GM12878 (cell line): ENCODE measurements around the gene RAN. TPM values are rescaled to one million over a fixed set of nuclear protein-coding genes. Genes with fewer than 3 reads are reported as not detected.
"Not testable (repeated sequence)": the region's sequence is repeated elsewhere in the genome, so short reads cannot be mapped to it uniquely, and the experiment has no call there.

ENCODE experiments used
- ATAC-seq: fragments of 200-7000 bp; cut with Tn5 transposase; 3 replicates; pipeline ENCODE4 v1.9.1; 2020; ENCODE audit warnings: mild to moderate bottlenecking, moderate library complexity
- BruUV-seq: library from RNA; stranded (reverse); fragments of 400-500 nt; replicated peaks from 2 replicates; lab custom pipeline; 2021; lab: Mats Ljungman, UMichigan
- CTCF ChIA-PET: fragments of 300-600 bp; sonication (Branson Sonifier 250); formaldehyde crosslinking; extraction: SDS; loops from one replicate; lab custom pipeline; 2021; ENCODE audit warnings: inconsistent platforms; lab: Yijun Ruan, JAX
- POLR2A ChIA-PET: fragments of 350-600 bp; formaldehyde crosslinking; extraction: SDS; loops from one replicate; lab custom pipeline; 2021; ENCODE audit warnings: inconsistent platforms; lab: Charles Lee
- RAD21 ChIA-PET: fragments of 300-600 bp; sonication (Branson Sonifier 250); formaldehyde crosslinking; loops from one replicate; lab custom pipeline; 2023; ENCODE audit warnings: antibody characterized with exemption; ENCODE audit not compliant: unreplicated experiment; lab: Charles Lee
- SMC1A ChIA-PET: fragments of 300-600 bp; sonication (Branson Sonifier 250); formaldehyde crosslinking; loops from one replicate; lab custom pipeline; 2023; ENCODE audit not compliant: unreplicated experiment, uncharacterized antibody; lab: Charles Lee
- DNase-seq: peaks from one replicate; pipeline ENCODE4 v3.0.0-alpha.2; 2011; ENCODE audit warnings: low read depth, low spot score
- FAIRE-seq: peaks from 3 replicates; lab custom pipeline; 2011; peaks lifted over from hg19 to GRCh38; lab: Jason Lieb, UNC
- H2AFZ ChIP-seq: 2 replicates; pipeline ENCODE4 v1.6.0; 2011; ENCODE audit warnings: low read depth, low read length, control low read depth; ENCODE audit not compliant: control insufficient read depth
- H3K27ac ChIP-seq: 2 replicates; pipeline ENCODE4 v1.5.1; 2011; ENCODE audit warnings: control low read depth; ENCODE audit not compliant: control insufficient read depth, insufficient read depth
- H3K27me3 ChIP-seq, 2 experiments: replicated peaks in 1 of 2; 2 replicates each; pipeline versions ENCODE4 v1.6.0 to v1.6.1; 2011; ENCODE audit warnings: low read length in 1 of 2; ENCODE audit not compliant: control insufficient read depth in 2 of 2, insufficient read depth in 2 of 2
- H3K36me3 ChIP-seq, 2 experiments: 2 replicates each; pipeline ENCODE4 v1.5.1; 2011; ENCODE audit warnings: low read length in 1 of 2; ENCODE audit not compliant: control insufficient read depth in 2 of 2, insufficient read depth in 2 of 2
- H3K4me1 ChIP-seq: 2 replicates; pipeline ENCODE4 v1.6.1; 2011; ENCODE audit warnings: mild to moderate bottlenecking, low read length, moderate library complexity, mixed read lengths; ENCODE audit not compliant: control insufficient read depth, insufficient read depth
- H3K4me2 ChIP-seq: 2 replicates; pipeline ENCODE4 v1.6.0; 2011; ENCODE audit warnings: control low read depth; ENCODE audit not compliant: control insufficient read depth, insufficient read depth
- H3K4me3 ChIP-seq: fragments of 200-600 bp; sonication (generic); 2 replicates; pipeline ENCODE4 v1.5.1; 2016
- H3K79me2 ChIP-seq: 2 replicates; pipeline ENCODE4 v1.6.0; 2011; ENCODE audit warnings: low read length; ENCODE audit not compliant: control insufficient read depth, insufficient read depth
- H3K9ac ChIP-seq: 2 replicates; pipeline ENCODE4 v1.8.0; 2011; ENCODE audit warnings: low read length, control low read depth, mixed read lengths; ENCODE audit not compliant: control insufficient read depth, insufficient read depth
- H3K9me3 ChIP-seq: replicated peaks from 3 replicates; pipeline ENCODE4 v1.5.1; 2011; ENCODE audit warnings: mild to moderate bottlenecking, low read length; ENCODE audit not compliant: control insufficient read depth, insufficient read depth
- H4K20me1 ChIP-seq: 2 replicates; pipeline ENCODE4 v1.6.0; 2011; ENCODE audit not compliant: control insufficient read depth, insufficient read depth
- CREM ChIP-seq: IDR thresholded peaks from 2 replicates; pipeline ENCODE4 v1.6.1; 2014; ENCODE audit warnings: antibody characterized with exemption, low read depth
- IRF4 ChIP-seq: IDR thresholded peaks from 2 replicates; pipeline ENCODE4 v1.6.1; 2011; ENCODE audit warnings: low read depth, low read length
- LARP7 ChIP-seq: fragments of 450-650 bp; IDR thresholded peaks from 2 replicates; pipeline ENCODE4 v1.6.1; 2017; ENCODE audit warnings: mild to moderate bottlenecking
- PAX8 ChIP-seq: fragments of 450-650 bp; IDR thresholded peaks from 2 replicates; pipeline ENCODE4 v1.6.1; 2017; ENCODE audit warnings: mild to moderate bottlenecking, moderate library complexity
- SPI1 ChIP-seq: IDR thresholded peaks from 2 replicates; pipeline ENCODE4 v1.6.1; 2011; ENCODE audit warnings: low read depth, mild to moderate bottlenecking, low read length, moderate library complexity, borderline replicate concordance; ENCODE audit not compliant: insufficient read depth
- SREBF2 ChIP-seq: IDR thresholded peaks from 2 replicates; pipeline ENCODE4 v1.6.1; 2012; ENCODE audit warnings: mild to moderate bottlenecking, low read length
- TARDBP ChIP-seq: IDR thresholded peaks from 2 replicates; pipeline ENCODE4 v1.6.1; 2016; ENCODE audit warnings: borderline replicate concordance
- TCF3 ChIP-seq: IDR thresholded peaks from 2 replicates; pipeline ENCODE4 v1.6.1; 2012; ENCODE audit warnings: low read depth, mild to moderate bottlenecking, low read length, borderline replicate concordance; ENCODE audit not compliant: insufficient read depth
- ZBED1 ChIP-seq: IDR thresholded peaks from 2 replicates; pipeline ENCODE4 v1.6.1; 2016; ENCODE audit warnings: borderline replicate concordance
- WGBS: methylation state at CpG from one replicate; pipeline ENCODE4 v1.1.6; 2016; ENCODE audit warnings: low lambda C conversion rate; ENCODE audit not compliant: insufficient replicate concordance, insufficient coverage; ENCODE audit errors: missing lambda C conversion rate; 5-methylcytosine and 5-hydroxymethylcytosine counted together
- in situ Hi-C: fragments of 300-500 bp; cut with MboI; formaldehyde crosslinking; loops from 9 replicates; pipeline ENCODE4 v1.14.3; 2018; ENCODE audit warnings: mixed read lengths
- intact Hi-C: fragments of 100-400 bp; cut with micrococcal nuclease; formaldehyde crosslinking; loops from one replicate; pipeline ENCODE4 v1.14.2; 2022; ENCODE audit not compliant: unreplicated experiment
- polyA plus RNA-seq, 11 experiments: library from polyadenylated mRNA; depleted of rRNA in 4 of 11; unstranded in 6 of 11; stranded (reverse) in 5 of 11; fragments of >200 nt; fragmentation: Nextera tagmentation in 4 of 11; fragmentation: Illumina TruSeq in 1 of 11; extraction: Ambion mirVana in 4 of 11; extraction: Trizol in 1 of 11; gene quantifications; 1 replicate in 1 of 11; 2 replicates in 10 of 11; pipeline versions ENCODE4 v1.2.1 to v1.2.3, GENCODE V29; 2011 to 2016; ENCODE audit warnings: inconsistent platforms in 2 of 11, missing spikeins in 2 of 11, low read depth in 1 of 11
- total RNA-seq, 4 experiments: library from RNA; depleted of rRNA in 3 of 4; stranded (reverse); fragments of >200 nt in 3 of 4; fragmentation: Illumina TruSeq in 1 of 4; extraction: Trizol in 1 of 4; gene quantifications; 2 replicates each; pipeline versions ENCODE4 v1.2.1 to v1.2.3, GENCODE V29; 2013 to 2021
- TF ChIP-seq, protein P1 (sequence below), 3 experiments: IDR thresholded peaks in 2 of 3; conservative IDR thresholded peaks in 1 of 3; 2 replicates each; pipeline ENCODE4 v1.5.1; 2011; ENCODE audit warnings: low read depth in 3 of 3, low read length in 3 of 3, mild to moderate bottlenecking in 3 of 3, control low read depth in 2 of 3, moderate library complexity in 2 of 3, inconsistent platforms in 1 of 3, mixed read lengths in 1 of 3; ENCODE audit not compliant: control insufficient read depth in 2 of 3, insufficient read depth in 1 of 3; ENCODE audit errors: extremely low read depth in 1 of 3
- TF ChIP-seq, protein P2 (sequence below): fragments of 450-650 bp; IDR thresholded peaks from 2 replicates; pipeline ENCODE4 v1.6.1; 2018; ENCODE audit warnings: mild to moderate bottlenecking, low read depth, moderate library complexity; ENCODE audit not compliant: partially characterized antibody

Gene RAN
- total and polyA plus RNA-seq, 10 of the 15 experiments (the other 5 are each of a cell fraction or from before 2014, with no cell fraction given) = 1,598 to 3,769 (median 2,845) TPM

DNA sequence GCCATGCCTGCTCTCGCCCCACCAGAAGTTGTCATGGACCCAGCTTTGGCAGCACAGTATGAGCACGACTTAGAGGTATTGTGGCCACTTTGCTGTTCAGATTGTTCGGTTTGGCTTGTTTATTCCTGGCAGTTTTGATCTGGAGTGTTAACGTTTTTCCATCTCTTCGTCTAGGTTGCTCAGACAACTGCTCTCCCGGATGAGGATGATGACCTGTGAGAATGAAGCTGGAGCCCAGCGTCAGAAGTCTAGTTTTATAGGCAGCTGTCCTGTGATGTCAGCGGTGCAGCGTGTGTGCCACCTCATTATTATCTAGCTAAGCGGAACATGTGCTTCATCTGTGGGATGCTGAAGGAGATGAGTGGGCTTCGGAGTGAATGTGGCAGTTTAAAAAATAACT, 3.8 kb downstream of the RAN start:
- Histone ChIP-seq H3K4me2 (0 out of 2 replicates have a peak overlapping the region, but pooled peaks have one; percentile 75), H3K79me2 (peaks cover 55% of the 10 kb centered on the region), H3K4me1 (peaks cover 32% of the 10 kb centered on the region), H3K36me3 (peaks cover 6 to 34% of the 10 kb centered on the region in 2 experiments)
- DNase-seq, H3K27me3 ChIP-seq, ATAC-seq, in situ Hi-C loops, intact Hi-C loops, H2AFZ ChIP-seq, H3K9ac ChIP-seq, H3K4me3 ChIP-seq, RAD21 ChIA-PET, FAIRE-seq, CTCF ChIA-PET, H4K20me1 ChIP-seq, H3K9me3 ChIP-seq, H3K27ac ChIP-seq: not testable (repeated sequence)
- TSS peak; percentile 37 for BruUV-seq
- SMC1A ChIA-PET = interaction anchor here (0.5 to 1.0 kb wide), 3 partner anchors 10 to 104 kb away, joined by 3 to 4 read pairs (median 3); partner anchors contain the start of gene ADGRD1
- POLR2A ChIA-PET = interaction anchor here (1.1 kb wide), 1 partner anchor 91 kb away, joined by 3 read pairs; no protein-coding TSS in a partner anchor
- WGBS = 90% methylated on average over 11 of the region's 11 CpGs

DNA sequence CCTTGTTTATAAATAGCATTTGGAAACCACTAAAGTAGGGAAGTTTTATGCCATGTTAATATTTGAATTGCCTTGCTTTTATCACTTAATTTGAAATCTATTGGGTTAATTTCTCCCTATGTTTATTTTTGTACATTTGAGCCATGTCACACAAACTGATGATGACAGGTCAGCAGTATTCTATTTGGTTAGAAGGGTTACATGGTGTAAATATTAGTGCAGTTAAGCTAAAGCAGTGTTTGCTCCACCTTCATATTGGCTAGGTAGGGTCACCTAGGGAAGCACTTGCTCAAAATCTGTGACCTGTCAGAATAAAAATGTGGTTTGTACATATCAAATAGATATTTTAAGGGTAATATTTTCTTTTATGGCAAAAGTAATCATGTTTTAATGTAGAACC, 4.4 kb downstream of the RAN start:
- H4K20me1 ChIP-seq = peaks cover 3% of the 10 kb centered on the region; the same call in 1 of the 2 replicates
- TF ChIP-seq PAX8 (no peak), TCF3 (no peak), SPI1 (no peak), IRF4 (no peak), LARP7 (no peak), SREBF2 (no peak), CREM (no peak), ZBED1 (no peak), TARDBP (no peak)
- TF ChIP-seq, protein P1, sequence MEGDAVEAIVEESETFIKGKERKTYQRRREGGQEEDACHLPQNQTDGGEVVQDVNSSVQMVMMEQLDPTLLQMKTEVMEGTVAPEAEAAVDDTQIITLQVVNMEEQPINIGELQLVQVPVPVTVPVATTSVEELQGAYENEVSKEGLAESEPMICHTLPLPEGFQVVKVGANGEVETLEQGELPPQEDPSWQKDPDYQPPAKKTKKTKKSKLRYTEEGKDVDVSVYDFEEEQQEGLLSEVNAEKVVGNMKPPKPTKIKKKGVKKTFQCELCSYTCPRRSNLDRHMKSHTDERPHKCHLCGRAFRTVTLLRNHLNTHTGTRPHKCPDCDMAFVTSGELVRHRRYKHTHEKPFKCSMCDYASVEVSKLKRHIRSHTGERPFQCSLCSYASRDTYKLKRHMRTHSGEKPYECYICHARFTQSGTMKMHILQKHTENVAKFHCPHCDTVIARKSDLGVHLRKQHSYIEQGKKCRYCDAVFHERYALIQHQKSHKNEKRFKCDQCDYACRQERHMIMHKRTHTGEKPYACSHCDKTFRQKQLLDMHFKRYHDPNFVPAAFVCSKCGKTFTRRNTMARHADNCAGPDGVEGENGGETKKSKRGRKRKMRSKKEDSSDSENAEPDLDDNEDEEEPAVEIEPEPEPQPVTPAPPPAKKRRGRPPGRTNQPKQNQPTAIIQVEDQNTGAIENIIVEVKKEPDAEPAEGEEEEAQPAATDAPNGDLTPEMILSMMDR (IDR thresholded peaks at IDR 0.05 in 2 of 3, conservative IDR thresholded peaks at IDR 0.05 in 1 of 3; ENCODE audit: control insufficient read depth in 2 of 3, extremely low read depth in 1 of 3, insufficient read depth in 1 of 3, low read depth in 3 of 3, low read length in 3 of 3) = no peak
- TF ChIP-seq, protein P2, sequence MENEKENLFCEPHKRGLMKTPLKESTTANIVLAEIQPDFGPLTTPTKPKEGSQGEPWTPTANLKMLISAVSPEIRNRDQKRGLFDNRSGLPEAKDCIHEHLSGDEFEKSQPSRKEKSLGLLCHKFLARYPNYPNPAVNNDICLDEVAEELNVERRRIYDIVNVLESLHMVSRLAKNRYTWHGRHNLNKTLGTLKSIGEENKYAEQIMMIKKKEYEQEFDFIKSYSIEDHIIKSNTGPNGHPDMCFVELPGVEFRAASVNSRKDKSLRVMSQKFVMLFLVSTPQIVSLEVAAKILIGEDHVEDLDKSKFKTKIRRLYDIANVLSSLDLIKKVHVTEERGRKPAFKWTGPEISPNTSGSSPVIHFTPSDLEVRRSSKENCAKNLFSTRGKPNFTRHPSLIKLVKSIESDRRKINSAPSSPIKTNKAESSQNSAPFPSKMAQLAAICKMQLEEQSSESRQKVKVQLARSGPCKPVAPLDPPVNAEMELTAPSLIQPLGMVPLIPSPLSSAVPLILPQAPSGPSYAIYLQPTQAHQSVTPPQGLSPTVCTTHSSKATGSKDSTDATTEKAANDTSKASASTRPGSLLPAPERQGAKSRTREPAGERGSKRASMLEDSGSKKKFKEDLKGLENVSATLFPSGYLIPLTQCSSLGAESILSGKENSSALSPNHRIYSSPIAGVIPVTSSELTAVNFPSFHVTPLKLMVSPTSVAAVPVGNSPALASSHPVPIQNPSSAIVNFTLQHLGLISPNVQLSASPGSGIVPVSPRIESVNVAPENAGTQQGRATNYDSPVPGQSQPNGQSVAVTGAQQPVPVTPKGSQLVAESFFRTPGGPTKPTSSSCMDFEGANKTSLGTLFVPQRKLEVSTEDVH = no peak

More for the DNA sequence above, 4.4 kb downstream of the RAN start:
- H3K4me2 ChIP-seq = peak overlapping the region; percentile 11
- no TSS peak for BruUV-seq
- in situ Hi-C loops = no loop called here
- no peaks in the 10 kb centered on the region for H3K9me3 ChIP-seq
- peaks cover 51% of the 10 kb centered on the region for H3K79me2 ChIP-seq
- RAD21 ChIA-PET = interaction anchor here (0.9 kb wide), 1 partner anchor 104 kb away, joined by 3 read pairs; no protein-coding TSS in a partner anchor
- POLR2A ChIA-PET = interaction anchor here (0.6 kb wide), 1 partner anchor 14 kb away, joined by 4 read pairs; no protein-coding TSS in a partner anchor
- ATAC-seq (no peak), FAIRE-seq (no peak), DNase-seq (no peak)
- SMC1A ChIA-PET = interaction anchor here (0.5 to 1.2 kb wide), 5 partner anchors 9 to 227 kb away, joined by 3 to 4 read pairs (median 3); partner anchors contain the start of gene ADGRD1
- no peak overlapping the region for H3K4me3 ChIP-seq
- no peaks in the 10 kb centered on the region for H3K27me3 ChIP-seq
- H2AFZ ChIP-seq = no peak overlapping the region
- no peak overlapping the region for H3K9ac ChIP-seq
- peaks cover 36% of the 10 kb centered on the region for H3K4me1 ChIP-seq
- peaks cover 6 to 34% of the 10 kb centered on the region in 2 experiments for H3K36me3 ChIP-seq
- CTCF ChIA-PET = interaction anchor here (1.0 to 1.6 kb wide), 3 partner anchors 50 to 216 kb away, joined by 3 to 6 read pairs (median 3); no protein-coding TSS in a partner anchor
- intact Hi-C loops = no loop called here
- H3K27ac ChIP-seq = no peak overlapping the region
